Cerebellar nuclear complex (tissue), 1 donor: ENCODE data around the gene SAMD10.

Experiments used
- DNase-seq, 2 experiments: peaks; one replicate each; lab custom pipeline; 2025; lab: John Stamatoyannopoulos, UW

SAMD10 gene

DNA sequence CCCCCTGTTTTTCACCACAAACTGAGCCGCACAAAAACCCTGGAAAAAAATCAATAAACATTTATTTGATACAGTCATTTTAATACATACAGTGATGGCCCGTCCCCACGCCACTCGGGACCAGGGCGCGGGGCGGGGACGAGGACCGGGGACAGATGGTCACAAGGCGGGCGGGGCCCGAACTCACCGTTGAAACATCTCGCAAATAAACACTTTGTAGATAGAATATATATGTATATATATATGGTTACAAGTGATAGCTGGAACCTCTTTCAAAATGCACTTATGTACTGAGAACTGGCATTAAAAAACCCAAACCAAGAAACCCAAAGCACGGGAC is 22.8 kb downstream of the SAMD10 start:
- no peak for DNase-seq

- peak in 1 of 2 experiments; percentile 13 for DNase-seq
These were observed 23.4 kb downstream of the SAMD10 start, which contains the start of gene UCKL1 for GRCh38 chr20:63955827-63956663. UCKL1 (minus strand) TSS chr20:63956416; CDS start chr20:63956372, 44 bp downstream.

DNA sequence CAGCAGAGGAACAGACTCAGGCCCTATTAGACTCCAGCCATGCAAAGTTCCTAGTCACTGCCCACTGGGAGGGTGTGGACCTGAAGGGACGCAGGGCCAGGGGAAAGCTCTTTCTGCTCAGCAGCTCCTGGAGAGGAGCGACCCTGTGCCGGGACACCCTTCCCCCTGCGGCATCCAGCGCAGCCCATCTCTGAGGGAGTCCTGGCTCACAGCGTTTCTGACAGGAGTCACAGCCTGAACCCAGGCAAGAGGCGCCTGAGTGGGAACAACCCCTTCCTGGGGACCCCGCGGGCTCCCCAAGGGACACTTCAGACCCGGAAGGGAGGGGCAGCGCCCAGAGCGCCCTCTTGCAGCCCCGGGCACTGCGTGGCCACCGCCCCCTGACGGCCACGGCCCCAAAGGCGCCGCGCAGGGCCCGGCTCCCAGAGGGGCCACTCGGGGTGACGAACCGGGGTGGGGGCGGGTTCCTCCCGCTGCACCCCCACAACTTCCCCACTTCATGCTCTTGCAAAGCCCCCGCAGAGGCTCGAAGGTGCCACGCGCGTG is 24.1 kb downstream of the SAMD10 start:
- DNase-seq: no peak

DNA sequence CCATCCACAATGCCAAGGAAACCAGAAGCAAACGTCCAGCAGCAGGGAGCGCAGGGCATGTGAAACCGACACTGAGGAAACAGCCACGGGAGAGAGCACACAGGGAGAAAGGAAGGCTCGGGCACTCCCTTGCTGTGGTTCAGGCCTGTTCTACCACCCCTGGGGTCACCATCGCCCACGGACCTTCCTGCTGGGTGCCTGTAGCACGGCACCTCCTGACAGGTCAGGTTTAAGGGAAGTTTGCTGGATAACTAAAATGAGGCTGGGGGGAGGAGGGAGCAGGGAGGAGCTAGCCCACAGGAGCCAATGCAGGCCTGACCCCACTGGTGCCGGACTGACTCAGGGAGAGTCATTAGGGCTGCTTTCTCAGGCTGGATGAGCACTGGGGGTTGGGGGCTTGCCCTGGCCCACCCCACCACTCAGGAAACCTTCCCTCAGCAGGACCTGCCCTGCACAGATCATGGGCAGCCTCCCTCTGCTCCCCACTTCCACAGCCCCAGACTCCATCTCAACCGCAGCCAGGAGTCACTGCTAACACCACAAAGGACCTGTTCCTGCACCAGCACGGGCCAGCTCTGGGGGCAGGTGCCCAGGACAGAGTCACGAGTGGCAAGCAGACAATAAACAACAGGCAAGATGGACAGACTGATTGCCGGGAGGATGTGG is 25.5 kb downstream of the SAMD10 start:
- no peak for DNase-seq

- no peak for DNase-seq
These were observed 26.7 kb downstream of the SAMD10 start for GRCh38 chr20:63952769-63953168.

DNA sequence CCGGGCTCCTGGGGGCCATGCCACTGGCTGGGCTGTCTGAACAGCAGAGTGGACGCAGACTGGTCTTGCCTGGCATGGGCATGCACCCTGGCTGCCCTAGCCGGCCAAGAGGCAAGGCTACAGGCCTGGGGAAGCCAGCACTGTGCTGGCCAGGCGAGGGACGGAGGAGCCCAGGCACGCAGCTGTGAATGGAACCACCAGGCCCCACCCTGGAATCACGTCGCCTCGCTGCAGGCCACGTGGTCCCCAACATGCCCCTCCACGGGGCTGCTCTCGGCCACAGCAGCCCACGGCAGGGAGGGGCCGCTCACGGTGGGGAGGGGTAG is 27.3 kb downstream of the SAMD10 start:
- no peak for DNase-seq

DNA sequence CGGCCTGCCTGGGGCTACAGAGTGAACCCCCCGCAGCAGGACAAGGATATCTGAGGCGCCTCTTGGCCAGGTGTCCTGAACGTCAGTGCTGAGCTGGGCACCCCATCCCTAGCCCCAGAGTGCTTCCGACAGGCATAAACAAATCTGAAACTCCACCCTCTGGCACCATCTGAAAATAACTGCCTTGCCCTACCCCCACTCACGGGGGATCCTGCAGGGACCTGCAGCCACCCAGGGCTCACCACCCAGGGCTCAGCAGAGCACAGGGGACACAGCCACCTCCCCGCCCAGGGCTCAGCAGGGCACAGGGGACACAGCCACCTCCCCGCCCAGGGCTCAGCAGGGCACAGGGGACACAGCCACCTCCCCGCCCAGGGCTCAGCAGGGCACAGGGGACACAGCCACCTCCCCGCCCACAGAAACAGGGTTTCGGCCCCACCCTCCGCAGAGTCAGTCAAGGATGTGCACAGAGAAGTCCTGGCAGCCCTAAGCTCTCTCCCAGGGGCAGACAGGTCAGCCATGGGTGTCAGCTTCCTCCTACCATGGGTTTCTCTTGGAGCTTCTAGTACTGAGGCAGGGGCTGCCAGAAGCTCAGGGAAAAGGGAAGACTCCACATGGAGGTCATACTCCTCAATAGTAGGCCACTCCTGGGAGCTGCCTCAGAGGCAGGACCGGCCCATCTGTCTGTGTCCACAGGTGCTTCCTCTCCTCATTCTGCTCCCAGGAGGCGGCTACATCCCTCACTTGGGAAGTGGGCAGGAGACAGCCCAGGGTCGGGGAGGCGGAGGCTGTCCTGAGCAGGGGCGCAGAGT is 27.8 kb downstream of the SAMD10 start:
- DNase-seq: peak in 1 of 2 experiments; percentile 11

- DNase-seq: no peak
These were observed 28.6 kb downstream of the SAMD10 start for GRCh38 chr20:63950701-63951397.

GRCh38 chr20:63947638-63948456 is 31.6 kb downstream of the SAMD10 start:
- no peak for DNase-seq

GRCh38 chr20:63946986-63947637 is 32.3 kb downstream of the SAMD10 start:
- no peak for DNase-seq

DNA sequence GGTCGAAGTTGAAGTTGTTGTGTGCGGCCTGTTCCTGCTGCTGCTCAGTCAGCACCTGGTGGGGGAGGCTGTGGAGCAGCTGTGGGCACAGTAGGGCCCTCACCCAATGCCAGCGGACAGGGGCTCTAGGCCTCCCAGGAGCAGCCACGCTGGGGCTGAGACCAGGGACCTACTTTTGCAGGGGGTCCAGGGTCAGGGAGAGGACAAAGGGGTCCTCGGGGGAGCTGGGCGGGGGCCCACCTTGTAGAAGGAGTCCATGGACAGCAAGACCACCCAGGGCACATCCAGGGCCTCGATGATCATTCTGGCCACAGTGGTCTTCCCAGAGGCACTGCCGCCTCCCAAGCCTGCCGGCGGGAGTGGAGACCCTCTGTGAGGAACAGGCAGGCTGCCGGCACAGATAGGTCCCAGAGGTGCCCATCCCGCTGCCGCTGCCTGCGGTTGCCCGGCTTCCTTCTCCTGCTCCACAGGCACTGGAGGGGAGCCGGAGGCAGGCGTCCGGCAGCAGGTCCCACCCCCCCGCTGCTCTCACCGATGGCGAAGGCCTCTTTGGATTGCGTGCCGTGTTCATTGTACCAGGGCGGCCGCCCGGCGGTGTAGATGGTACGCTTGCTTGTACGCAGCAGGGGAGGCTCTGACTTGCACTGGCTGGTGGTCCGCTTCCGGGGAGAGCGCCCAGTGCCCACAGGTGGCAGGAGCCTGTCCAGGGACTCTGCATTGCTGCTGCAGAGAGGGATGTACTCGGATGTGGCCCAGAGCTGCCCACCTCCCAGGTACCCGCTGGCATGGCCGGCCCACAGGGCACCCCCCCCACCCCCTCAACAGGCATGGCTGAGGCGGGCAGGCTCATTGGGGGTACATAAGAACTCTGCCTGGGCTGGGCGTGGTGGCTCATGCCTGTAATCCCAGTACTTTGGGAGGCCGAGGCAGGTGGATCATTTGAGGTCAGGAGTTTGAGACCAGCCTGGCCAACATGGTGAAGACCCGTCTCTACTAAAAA is 33.2 kb downstream of the SAMD10 start:
- no peak for DNase-seq

- DNase-seq: no peak
These were observed 34.3 kb downstream of the SAMD10 start for GRCh38 chr20:63945031-63945658.

DNA sequence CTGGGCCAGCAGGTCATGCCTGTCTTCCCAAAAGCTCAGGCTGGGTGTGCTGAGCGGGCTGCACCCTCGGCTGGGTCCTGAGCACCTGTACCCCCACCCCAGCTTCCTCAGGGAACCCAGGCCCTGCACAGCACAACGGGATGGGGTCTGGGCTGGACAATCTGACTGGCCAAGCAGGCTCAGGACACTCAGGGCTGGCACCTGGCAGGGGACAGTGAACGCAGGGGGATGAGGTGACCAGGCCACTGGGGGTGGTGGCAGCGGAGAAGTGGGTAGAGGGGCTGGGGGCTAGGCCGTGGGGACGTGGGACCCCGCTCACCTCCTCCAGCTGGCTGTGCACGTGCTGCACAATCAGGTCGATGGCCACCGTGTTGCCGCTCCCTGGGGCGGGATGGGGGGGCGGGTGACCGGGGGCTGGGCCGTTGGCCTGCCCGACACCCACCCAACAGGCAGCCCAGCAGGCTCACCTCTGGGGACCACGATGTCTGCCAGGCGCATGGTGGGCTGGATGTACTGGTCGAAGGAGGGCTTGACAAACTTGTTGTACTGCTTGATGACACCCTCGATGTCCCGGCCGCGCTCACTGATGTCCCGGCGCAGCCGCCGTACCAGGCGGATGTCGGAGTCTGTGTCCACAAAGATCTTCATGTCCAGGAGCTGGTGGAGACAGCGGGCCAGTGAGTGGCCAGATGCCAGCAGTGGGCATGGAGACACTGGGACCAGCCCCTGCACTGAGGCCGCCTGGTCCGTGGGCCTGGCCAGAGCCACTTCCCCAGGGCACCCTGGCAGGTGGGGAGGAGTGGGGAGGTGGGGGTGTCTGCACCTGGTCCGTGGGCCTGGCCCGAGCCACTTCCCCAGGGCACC is 35.1 kb downstream of the SAMD10 start:
- no peak for DNase-seq

DNA sequence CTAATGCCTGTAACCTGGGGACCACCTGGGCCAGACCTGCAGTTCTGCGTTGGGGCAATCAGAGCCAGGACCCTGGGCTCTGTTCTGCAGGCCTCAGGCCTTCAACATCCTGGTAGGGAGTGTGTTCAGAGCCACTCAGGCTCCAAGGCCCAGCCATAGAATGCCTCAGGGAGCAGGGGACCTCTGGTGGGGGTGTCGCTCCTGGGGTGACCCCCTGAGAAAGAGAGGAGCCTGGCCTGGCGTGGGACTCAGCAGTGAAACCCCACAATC is 35.7 kb downstream of the SAMD10 start:
- DNase-seq: no peak

- no peak for DNase-seq
These were observed 36.3 kb downstream of the SAMD10 start for GRCh38 chr20:63942969-63943807.

DNA sequence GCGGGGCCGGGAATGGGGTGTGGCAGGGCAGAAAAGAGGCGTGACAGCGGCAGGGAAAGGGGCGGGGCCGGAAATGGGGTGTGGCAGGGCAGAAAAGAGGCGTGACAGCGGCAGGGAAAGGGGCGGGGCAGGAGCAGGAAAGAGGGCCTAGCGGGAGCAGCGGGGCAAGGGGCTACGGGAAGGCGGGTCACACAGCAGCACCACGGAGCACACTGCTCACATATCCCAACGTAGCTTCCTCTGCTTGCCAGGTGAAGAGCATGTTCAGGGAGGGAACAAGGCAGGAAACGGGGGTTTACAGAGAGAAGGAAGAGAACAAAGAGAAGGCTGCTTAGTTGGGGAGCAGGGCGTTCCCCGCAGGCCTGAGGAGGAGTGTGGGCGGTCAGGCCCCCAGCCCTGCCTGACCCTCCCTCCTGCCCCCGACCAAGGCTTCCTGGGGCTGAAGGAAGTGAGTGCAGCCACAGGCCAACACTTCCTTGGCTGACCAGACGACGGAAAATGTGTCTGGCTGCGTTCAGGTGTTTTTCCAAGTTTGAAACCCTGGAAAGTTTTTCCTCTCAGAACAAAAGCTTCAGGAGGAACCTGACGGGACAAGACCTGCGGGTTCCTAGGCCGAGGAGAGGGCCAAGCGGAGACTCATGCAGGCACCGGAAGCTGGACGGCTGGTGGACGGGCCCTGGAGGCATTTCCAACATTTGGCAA is 37.0 kb downstream of the SAMD10 start:
- no peak for DNase-seq
